ENCODE results near the gene OR11A1.

DNA sequence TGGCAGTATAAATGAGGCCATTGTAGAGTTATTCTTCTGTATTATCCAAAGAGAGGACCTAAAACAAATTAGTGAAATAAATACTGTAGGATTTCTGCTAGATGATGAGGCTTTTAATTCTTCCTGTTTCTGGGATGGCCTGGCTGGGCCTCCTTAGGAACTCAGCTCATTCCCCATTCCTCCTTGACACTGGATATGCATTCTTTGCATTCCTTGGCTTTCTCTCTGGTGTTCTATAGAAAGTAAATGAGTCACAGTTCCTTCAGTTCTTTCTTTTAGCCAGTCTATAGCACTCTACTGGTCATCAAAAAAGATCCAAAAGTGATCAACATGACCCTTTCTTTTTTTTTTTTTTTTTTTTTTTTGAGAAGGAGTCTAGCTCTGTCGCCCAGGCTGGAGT, 9.2 kb downstream of the OR11A1 start:
- no peak for TF ChIP-seq ZNF274 (IDR thresholded peaks at IDR 0.05; ENCODE audit: low read depth, low read length)
- no peak for TF ChIP-seq YY1 (IDR thresholded peaks at IDR 0.05; ENCODE audit: insufficient read depth, insufficient read length)
